GM18526 (cell line): ENCODE data around the gene ELMO1.

Experiments used
- POLR2A ChIP-seq: IDR thresholded peaks from 3 replicates; pipeline ENCODE4 v1.6.1; 2011; ENCODE audit not compliant: insufficient read length; ENCODE audit errors: extremely low read depth

Gene ELMO1

GRCh38 chr7:36852931-36853330, 595.7 kb downstream of the ELMO1 start:
- no peak for TF ChIP-seq POLR2A

DNA sequence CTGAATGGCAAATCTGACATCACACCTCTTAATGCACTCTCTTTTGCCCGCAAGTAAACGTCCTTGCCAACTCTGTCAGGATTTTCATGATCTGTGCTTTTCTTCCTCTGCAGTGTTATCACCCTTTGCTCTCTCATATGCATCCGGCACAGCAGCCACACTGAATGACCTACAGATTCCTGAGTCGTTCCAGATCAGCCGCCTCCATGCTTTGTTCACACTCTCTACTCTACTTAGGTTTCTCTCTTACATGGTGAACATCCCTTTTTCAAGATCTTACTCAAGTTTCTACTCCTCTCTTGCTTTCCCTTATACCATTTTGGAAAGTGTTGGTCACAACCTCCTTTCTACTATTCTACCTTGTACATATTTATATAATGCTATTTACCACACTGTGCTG, 596.6 kb downstream of the ELMO1 start:
- no peak for TF ChIP-seq POLR2A

DNA sequence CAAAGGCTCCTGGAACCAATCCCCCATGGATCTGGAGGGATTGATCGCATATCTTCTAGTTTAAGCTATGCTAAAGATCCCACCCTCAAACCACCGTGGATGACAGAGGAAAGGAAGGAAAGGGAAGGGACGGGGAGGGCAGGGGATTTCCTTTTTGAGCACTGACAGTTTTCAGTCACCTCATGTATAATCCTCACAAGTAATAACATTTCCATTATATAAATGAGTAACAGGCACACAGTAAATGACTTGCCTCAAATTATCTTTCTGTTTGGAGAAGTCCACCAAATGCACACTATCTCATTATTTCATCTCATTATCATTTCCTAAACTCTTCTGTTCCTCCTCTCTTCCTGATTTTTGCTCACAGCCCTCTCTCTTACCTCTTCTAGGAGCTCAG, 597.3 kb downstream of the ELMO1 start:
- no peak for TF ChIP-seq POLR2A

GRCh38 chr7:36847946-36848345, 600.7 kb downstream of the ELMO1 start:
- no peak for TF ChIP-seq POLR2A

DNA sequence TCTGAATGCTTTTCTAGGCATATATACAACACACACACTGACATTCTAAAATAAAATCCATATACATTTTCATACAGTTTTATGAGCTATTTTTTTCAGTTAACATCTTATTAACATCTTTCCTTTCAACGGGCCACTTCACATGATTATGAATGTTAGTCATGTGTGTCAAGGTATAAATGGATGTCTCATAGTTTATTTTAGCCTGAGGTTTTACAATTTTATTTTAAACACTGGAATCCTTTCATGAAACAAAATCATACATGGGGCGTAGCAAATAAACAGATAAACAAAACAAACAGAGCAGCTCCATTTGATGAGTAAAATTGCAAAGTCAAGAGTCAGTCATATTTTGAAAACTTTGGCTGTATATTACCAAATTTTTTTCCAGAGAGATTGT, 604.3 kb downstream of the ELMO1 start:
- TF ChIP-seq POLR2A: no peak

DNA sequence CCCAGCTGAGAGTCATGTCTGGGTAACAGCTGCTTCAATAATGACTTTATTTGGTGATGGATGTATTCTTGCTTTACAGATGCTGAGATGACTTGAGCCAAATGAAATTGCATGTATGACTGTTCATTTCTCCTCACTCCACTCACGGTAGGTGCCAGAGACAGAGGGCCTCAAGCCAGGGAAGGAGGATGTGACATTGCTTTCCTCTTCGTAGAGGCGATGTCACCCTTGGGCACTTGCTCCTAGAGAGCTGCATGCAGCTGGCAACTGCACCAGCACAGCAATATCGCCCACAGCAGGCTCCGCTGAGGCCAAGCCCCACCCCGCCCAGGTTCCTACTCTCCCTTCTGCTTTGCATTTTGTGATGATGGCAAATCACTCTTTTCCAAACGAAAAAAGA, 607.8 kb downstream of the ELMO1 start:
- no peak for TF ChIP-seq POLR2A

DNA sequence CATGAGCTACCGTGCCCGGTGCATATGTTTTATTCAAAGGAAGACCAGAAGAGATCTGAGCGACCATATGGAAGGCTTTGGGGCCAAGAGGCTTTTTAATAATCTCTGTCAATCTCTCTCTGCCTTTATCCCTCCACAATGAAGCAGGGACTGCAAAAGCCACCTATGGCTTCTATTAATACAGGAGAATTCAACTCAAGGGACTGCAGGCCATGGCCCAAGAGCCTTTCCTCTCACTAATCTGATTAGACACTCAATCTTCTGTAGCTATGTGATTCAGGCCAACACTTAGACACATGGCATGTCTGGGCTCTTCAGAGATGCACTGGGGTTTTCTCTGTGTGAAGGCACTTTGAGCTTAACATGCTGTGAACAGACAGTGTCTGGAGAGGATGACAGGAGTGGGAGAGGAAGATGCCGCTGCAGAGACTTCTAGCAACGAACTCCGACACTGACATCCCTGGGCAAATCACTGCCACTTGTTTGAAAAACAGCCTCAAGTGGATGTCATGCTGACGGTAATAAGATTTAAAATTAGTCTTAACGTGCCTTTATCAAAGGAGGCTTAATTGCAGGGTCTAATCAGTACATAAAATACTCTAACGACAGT, 609.9 kb downstream of the ELMO1 start:
- no peak for TF ChIP-seq POLR2A

GRCh38 chr7:36831049-36831448, 617.6 kb downstream of the ELMO1 start:
- no peak for TF ChIP-seq POLR2A

- no peak for TF ChIP-seq POLR2A
Observed at GRCh38 chr7:36827726-36828703, 620.6 kb downstream of the ELMO1 start.

GRCh38 chr7:36825501-36825900, 623.2 kb downstream of the ELMO1 start:
- TF ChIP-seq POLR2A: no peak

GRCh38 chr7:36823353-36823752, 625.3 kb downstream of the ELMO1 start:
- no peak for TF ChIP-seq POLR2A

DNA sequence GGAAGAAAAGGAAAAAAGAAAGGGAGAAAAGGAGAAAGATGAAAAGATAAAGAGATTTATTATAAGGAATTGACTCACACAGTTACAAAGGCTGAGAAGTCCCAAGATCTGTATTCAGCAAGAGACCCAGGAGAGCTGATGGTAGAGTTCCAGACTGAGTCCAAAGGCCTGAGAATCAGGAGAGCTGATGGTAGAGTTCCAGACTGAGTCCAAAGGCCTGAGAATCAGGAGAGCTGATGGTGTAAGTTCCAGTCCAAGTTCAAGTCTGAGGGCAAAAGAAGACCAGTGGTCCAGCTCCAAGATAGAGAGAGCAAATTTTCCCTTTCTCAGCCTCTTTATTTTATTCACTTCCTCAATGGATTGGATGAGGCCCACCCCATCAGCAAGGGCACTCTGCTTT, 627.0 kb downstream of the ELMO1 start:
- TF ChIP-seq POLR2A: no peak

DNA sequence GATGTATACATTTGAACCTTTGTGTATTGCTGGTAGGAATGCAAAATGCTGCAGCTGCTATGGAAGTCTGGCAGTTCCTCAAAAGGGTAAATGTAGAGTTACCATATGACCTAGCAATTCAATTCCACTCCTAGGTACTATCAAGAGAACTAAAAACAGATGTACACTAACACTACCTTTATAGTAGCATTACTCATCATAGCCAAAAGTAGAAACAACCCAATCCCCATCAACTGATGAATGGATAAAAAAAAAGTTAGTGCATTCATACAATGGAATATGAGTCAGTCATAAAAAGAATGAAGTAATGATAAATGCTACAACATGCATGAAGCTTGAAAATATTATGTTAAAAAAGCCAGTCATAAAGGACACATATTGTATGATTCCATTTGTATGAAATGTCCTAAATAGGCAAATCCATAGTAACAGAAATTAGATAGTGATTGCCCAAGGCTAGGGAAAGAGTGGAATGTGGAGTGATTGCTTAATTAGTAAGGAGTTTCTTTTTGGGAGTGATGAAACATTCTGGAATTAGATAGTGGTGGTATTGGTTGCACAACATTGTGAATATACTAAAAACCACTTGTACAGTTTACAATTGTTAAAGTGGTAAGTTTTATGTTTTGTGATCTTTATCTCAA, 628.0 kb downstream of the ELMO1 start:
- TF ChIP-seq POLR2A: no peak

GRCh38 chr7:36819639-36820038, 629.0 kb downstream of the ELMO1 start:
- TF ChIP-seq POLR2A: no peak

DNA sequence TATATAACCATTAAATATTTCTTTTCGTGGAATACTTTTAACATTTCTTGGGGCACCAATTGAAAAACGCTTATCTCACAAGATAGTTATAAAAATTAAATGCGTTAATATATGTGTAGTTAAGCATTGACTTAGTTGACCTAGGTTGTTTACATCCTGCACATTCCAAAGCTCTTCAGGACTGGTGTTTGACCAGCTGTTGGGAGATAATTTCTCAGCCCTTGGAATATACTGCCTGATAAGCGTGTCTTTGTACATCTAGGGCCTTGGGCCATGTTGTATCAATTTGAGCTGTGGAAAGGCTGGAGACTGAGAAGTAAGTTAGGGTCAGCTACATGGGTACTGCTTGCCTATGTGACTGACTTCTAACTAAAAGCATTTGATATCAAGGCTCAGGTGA, 634.4 kb downstream of the ELMO1 start:
- TF ChIP-seq POLR2A: no peak

DNA sequence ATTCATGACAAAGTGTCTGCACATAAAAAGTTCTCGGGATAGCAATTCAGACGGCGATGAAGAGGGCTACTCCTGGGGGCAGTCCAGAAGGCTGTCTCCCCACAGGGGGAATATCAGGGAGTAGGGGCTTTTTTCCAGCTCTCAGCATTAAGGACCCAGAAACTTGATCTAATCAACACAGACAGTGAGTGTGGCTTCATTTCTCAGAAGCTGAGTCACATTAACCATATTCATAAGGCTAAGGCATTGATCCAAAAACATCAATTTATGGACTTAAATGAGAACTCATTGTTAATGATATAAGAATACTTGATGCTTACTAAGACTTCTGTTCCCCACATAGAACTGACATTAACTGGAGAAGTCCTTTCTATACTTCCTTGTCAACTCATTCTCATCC, 636.9 kb downstream of the ELMO1 start:
- no peak for TF ChIP-seq POLR2A
